ENCODE results near the gene LRRC10.

GRCh38 chr12:69578283-69578682 lies 32.4 kb downstream of the LRRC10 start:
- TF ChIP-seq, protein P1, sequence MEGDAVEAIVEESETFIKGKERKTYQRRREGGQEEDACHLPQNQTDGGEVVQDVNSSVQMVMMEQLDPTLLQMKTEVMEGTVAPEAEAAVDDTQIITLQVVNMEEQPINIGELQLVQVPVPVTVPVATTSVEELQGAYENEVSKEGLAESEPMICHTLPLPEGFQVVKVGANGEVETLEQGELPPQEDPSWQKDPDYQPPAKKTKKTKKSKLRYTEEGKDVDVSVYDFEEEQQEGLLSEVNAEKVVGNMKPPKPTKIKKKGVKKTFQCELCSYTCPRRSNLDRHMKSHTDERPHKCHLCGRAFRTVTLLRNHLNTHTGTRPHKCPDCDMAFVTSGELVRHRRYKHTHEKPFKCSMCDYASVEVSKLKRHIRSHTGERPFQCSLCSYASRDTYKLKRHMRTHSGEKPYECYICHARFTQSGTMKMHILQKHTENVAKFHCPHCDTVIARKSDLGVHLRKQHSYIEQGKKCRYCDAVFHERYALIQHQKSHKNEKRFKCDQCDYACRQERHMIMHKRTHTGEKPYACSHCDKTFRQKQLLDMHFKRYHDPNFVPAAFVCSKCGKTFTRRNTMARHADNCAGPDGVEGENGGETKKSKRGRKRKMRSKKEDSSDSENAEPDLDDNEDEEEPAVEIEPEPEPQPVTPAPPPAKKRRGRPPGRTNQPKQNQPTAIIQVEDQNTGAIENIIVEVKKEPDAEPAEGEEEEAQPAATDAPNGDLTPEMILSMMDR (IDR thresholded peaks at IDR 0.05): no peak
- no peak for TF ChIP-seq EP300 (IDR thresholded peaks at IDR 0.05; ENCODE audit: low read depth)
